GM19438 (cell line): ENCODE measurements around the gene FHIP2A.
"Not testable (repeated sequence)": the region's sequence is repeated elsewhere in the genome, so short reads cannot be mapped to it uniquely, and the experiment has no call there.

Experiments used
- ATAC-seq: cut with Tn5 transposase; IDR thresholded peaks from one replicate; pipeline ENCODE4 v1.9.1; 2021; ENCODE audit warnings: low read depth; ENCODE audit not compliant: unreplicated experiment

The FHIP2A gene

GRCh38 chr10:114821293-114821914 is at the start of gene FHIP2A:
Gene FHIP2A (plus strand): TSS chr10:114821780. CDS start chr10:114822079, 299 bp downstream.
- ATAC-seq: peak; percentile 69

GRCh38 chr10:114772496-114773196 is 48.9 kb upstream of the FHIP2A start:
- ATAC-seq: no peak

- no peak for ATAC-seq
Measured at GRCh38 chr10:114773197-114773532, 48.4 kb upstream of the FHIP2A start.

- not testable (repeated sequence) for ATAC-seq
Measured at GRCh38 chr10:114775082-114775481, 46.5 kb upstream of the FHIP2A start.

GRCh38 chr10:114777415-114777814 is 44.2 kb upstream of the FHIP2A start:
- ATAC-seq: no peak

GRCh38 chr10:114779803-114780576 is 41.6 kb upstream of the FHIP2A start:
- ATAC-seq: no peak

GRCh38 chr10:114780577-114781184 is 40.9 kb upstream of the FHIP2A start:
- no peak for ATAC-seq

GRCh38 chr10:114782666-114783065 is 38.9 kb upstream of the FHIP2A start:
- ATAC-seq: no peak

- no peak for ATAC-seq
Measured at GRCh38 chr10:114783686-114784085, 37.9 kb upstream of the FHIP2A start.

- not testable (repeated sequence) for ATAC-seq
Measured at GRCh38 chr10:114786492-114786891, 35.1 kb upstream of the FHIP2A start.

- ATAC-seq: not testable (repeated sequence)
Measured at GRCh38 chr10:114787131-114787530, 34.4 kb upstream of the FHIP2A start.

GRCh38 chr10:114791768-114792167 is 29.8 kb upstream of the FHIP2A start:
- ATAC-seq: no peak

GRCh38 chr10:114795039-114795438 is 26.5 kb upstream of the FHIP2A start:
- no peak for ATAC-seq

GRCh38 chr10:114800361-114800760 is 21.2 kb upstream of the FHIP2A start:
- no peak for ATAC-seq

GRCh38 chr10:114801411-114801813 is 20.2 kb upstream of the FHIP2A start:
- peak; percentile 85 for ATAC-seq

- no peak for ATAC-seq
Measured at GRCh38 chr10:114802177-114802576, 19.4 kb upstream of the FHIP2A start.

GRCh38 chr10:114806562-114807391 is 14.8 kb upstream of the FHIP2A start:
- ATAC-seq: no peak

GRCh38 chr10:114808982-114809381 is 12.6 kb upstream of the FHIP2A start:
- ATAC-seq: no peak

- peak; percentile 100 for ATAC-seq
Measured at GRCh38 chr10:114810926-114811325, 10.7 kb upstream of the FHIP2A start.

GRCh38 chr10:114811862-114812261 is 9.7 kb upstream of the FHIP2A start:
- ATAC-seq: no peak
